HCT116 (cell line): ENCODE measurements around the gene MTIF3. TPM values are rescaled to one million over a fixed set of nuclear protein-coding genes. Genes with fewer than 3 reads are reported as not detected.
"Not testable (repeated sequence)": the region's sequence is repeated elsewhere in the genome, so short reads cannot be mapped to it uniquely, and the experiment has no call there.

Source experiments
- ATAC-seq: fragments of 200-7000 bp; cut with Tn5 transposase; 2 replicates; pipeline ENCODE4 v1.9.1; 2020; ENCODE audit warnings: mild to moderate bottlenecking, moderate library complexity
- BruUV-seq: library from RNA; stranded (reverse); fragments of 400-500 nt; replicated peaks from 2 replicates; lab custom pipeline; 2021; lab: Mats Ljungman, UMichigan
- CTCF ChIA-PET: fragments of 300-600 bp; sonication (Branson Sonifier 250); formaldehyde crosslinking; loops from one replicate; lab custom pipeline; 2021; ENCODE audit warnings: antibody characterized with exemption; lab: Charles Lee
- POLR2A ChIA-PET: fragments of 300-600, 350-600 bp; sonication (Branson Sonifier 250); formaldehyde crosslinking; loops from one replicate; lab custom pipeline; 2021; ENCODE audit warnings: antibody characterized with exemption; lab: Charles Lee
- RAD21 ChIA-PET, 2 experiments: fragments of 300-600 bp; sonication (Branson Sonifier 250); formaldehyde crosslinking; loops; one replicate each; lab custom pipeline; 2023; ENCODE audit warnings: low total read pairs in 2 of 2; ENCODE audit not compliant: uncharacterized antibody in 2 of 2, unreplicated experiment in 2 of 2, low non-redundant PET in 1 of 2; lab: Charles Lee
- DNase-seq: peaks from one replicate; pipeline ENCODE4 v3.0.0-alpha.2; 2010; ENCODE audit warnings: low read depth, low spot score
- H2AFZ ChIP-seq: fragments of 200-600 bp; shearing (Covaris generic), sonication (generic); 2 replicates; pipeline ENCODE4 v1.6.1; 2017; ENCODE audit warnings: low read depth, mixed run types, mixed read lengths, antibody characterized with exemption, low read length; ENCODE audit not compliant: poor library complexity, severe bottlenecking
- H3K27ac ChIP-seq: 2 replicates; pipeline ENCODE4 v1.5.1; 2012; ENCODE audit warnings: low read depth, low read length
- H3K27me3 ChIP-seq: fragments of 200-600 bp; sonication (generic); 2 replicates; pipeline ENCODE4 v1.6.1; 2016; ENCODE audit warnings: mixed run types, low read length, mixed read lengths; ENCODE audit not compliant: insufficient read depth
- H3K36me3 ChIP-seq, 2 experiments: fragments of 200-500 bp in 1 of 2; fragments of 200-600 bp in 1 of 2; sonication (Bioruptor generic) in 1 of 2; sonication (generic) in 1 of 2; 2 replicates each; pipeline versions ENCODE4 v1.5.1 to v1.6.1; 2014 to 2016; ENCODE audit warnings: low read length in 2 of 2, inconsistent platforms in 1 of 2, mixed read lengths in 1 of 2, mixed run types in 1 of 2; ENCODE audit not compliant: insufficient read depth in 2 of 2, control insufficient read depth in 1 of 2
- H3K4me1 ChIP-seq, 2 experiments: fragments of 200-600 bp in 1 of 2; sonication (generic) in 1 of 2; 2 replicates each; pipeline versions ENCODE4 v1.5.1 to v1.6.1; 2012 to 2017; ENCODE audit warnings: low read length in 2 of 2, inconsistent platforms in 1 of 2, mild to moderate bottlenecking in 1 of 2, mixed read lengths in 1 of 2, mixed run types in 1 of 2, moderate library complexity in 1 of 2; ENCODE audit not compliant: insufficient read depth in 2 of 2, control insufficient read depth in 1 of 2
- H3K4me2 ChIP-seq: fragments of 200-600 bp; sonication (generic); 2 replicates; pipeline ENCODE4 v1.6.1; 2017; ENCODE audit warnings: mixed run types, low read length, mixed read lengths
- H3K4me3 ChIP-seq, 2 experiments: fragments of 200-600 bp in 1 of 2; sonication (generic) in 1 of 2; replicated peaks in 1 of 2; 2 replicates each; pipeline ENCODE4 v1.5.1; 2011 to 2016; ENCODE audit warnings: low read length in 2 of 2, control low read depth in 1 of 2, low read depth in 1 of 2, mild to moderate bottlenecking in 1 of 2, mixed read lengths in 1 of 2, mixed run types in 1 of 2
- H3K79me2 ChIP-seq: fragments of 200-600 bp; sonication (generic); 2 replicates; pipeline ENCODE4 v1.6.1; 2017; ENCODE audit warnings: mild to moderate bottlenecking, mixed run types, low read length, moderate library complexity, mixed read lengths; ENCODE audit not compliant: insufficient read depth
- H3K9ac ChIP-seq: fragments of 200-600 bp; sonication (generic); 2 replicates; pipeline ENCODE4 v1.6.1; 2016; ENCODE audit warnings: low read length, mixed read lengths
- H3K9me2 ChIP-seq: fragments of 200-600 bp; sonication (generic), shearing (Covaris generic); 2 replicates; pipeline ENCODE4 v1.6.1; 2017; ENCODE audit warnings: mixed run types, mild to moderate bottlenecking, moderate library complexity; ENCODE audit not compliant: insufficient read depth
- H3K9me3 ChIP-seq, 2 experiments: fragments of 200-500 bp in 1 of 2; fragments of 200-600 bp in 1 of 2; sonication (Bioruptor generic) in 1 of 2; sonication (generic) in 1 of 2; 2 replicates each; pipeline ENCODE4 v1.6.1; 2014 to 2017; ENCODE audit warnings: low read length in 2 of 2, mixed read lengths in 2 of 2, inconsistent platforms in 1 of 2, low read depth in 1 of 2, mild to moderate bottlenecking in 1 of 2, mixed run types in 1 of 2, moderate library complexity in 1 of 2; ENCODE audit not compliant: control insufficient read depth in 1 of 2, insufficient read depth in 1 of 2
- H4K20me1 ChIP-seq: fragments of 200-600 bp; sonication (generic), shearing (Covaris generic); 2 replicates; pipeline ENCODE4 v1.6.1; 2017; ENCODE audit warnings: mixed run types, mild to moderate bottlenecking, moderate library complexity; ENCODE audit not compliant: insufficient read depth
- CBX3 ChIP-seq: IDR thresholded peaks from 2 replicates; pipeline ENCODE4 v1.6.1; 2012; ENCODE audit warnings: low read depth
- CEBPB ChIP-seq: IDR thresholded peaks from 2 replicates; pipeline ENCODE4 v1.6.1; 2012; ENCODE audit warnings: low read depth
- CTCF ChIP-seq, 3 experiments: fragments of 200-600 bp in 1 of 3; sonication (generic) in 1 of 3; IDR thresholded peaks in 2 of 3; conservative IDR thresholded peaks in 1 of 3; 2 replicates each; pipeline ENCODE4 v1.5.1; 2012 to 2017; ENCODE audit warnings: low read depth in 2 of 3, low read length in 2 of 3, antibody characterized with exemption in 1 of 3, borderline replicate concordance in 1 of 3, control low read depth in 1 of 3, mild to moderate bottlenecking in 1 of 3, mixed read lengths in 1 of 3, mixed run types in 1 of 3, moderate library complexity in 1 of 3; ENCODE audit not compliant: insufficient read depth in 1 of 3
- EGR1 ChIP-seq: IDR thresholded peaks from 2 replicates; pipeline ENCODE4 v1.6.1; 2012; ENCODE audit warnings: low read depth
- ELF1 ChIP-seq: IDR thresholded peaks from 2 replicates; pipeline ENCODE4 v1.6.1; 2012; ENCODE audit warnings: low read depth, borderline replicate concordance
- EZH2 ChIP-seq: fragments of 200-600 bp; sonication (generic); IDR thresholded peaks from 2 replicates; pipeline ENCODE4 v1.6.1; 2017; ENCODE audit warnings: antibody characterized with exemption, mixed run types
- EZH2phosphoT487 ChIP-seq: fragments of 200-600 bp; IDR thresholded peaks from 2 replicates; pipeline ENCODE4 v1.6.1; 2018; ENCODE audit warnings: antibody characterized with exemption, borderline replicate concordance
- FOSL1 ChIP-seq: IDR thresholded peaks from 2 replicates; pipeline ENCODE4 v1.6.1; 2012; ENCODE audit warnings: low read depth
- JUND ChIP-seq: IDR thresholded peaks from 2 replicates; pipeline ENCODE4 v1.6.1; 2012
- MAX ChIP-seq: IDR thresholded peaks from 2 replicates; pipeline ENCODE4 v1.6.1; 2012
- POLR2A ChIP-seq: IDR thresholded peaks from 2 replicates; pipeline ENCODE4 v1.7.0; 2011; ENCODE audit warnings: borderline replicate concordance; ENCODE audit not compliant: insufficient read depth, insufficient read length; ENCODE audit errors: extremely low read depth
- POLR2AphosphoS5 ChIP-seq: IDR thresholded peaks from 2 replicates; pipeline ENCODE4 v1.6.1; 2011; ENCODE audit warnings: mild to moderate bottlenecking, low read depth, low read length, moderate library complexity
- SIN3A ChIP-seq: IDR thresholded peaks from 2 replicates; pipeline ENCODE4 v1.6.1; 2012; ENCODE audit warnings: low read depth
- SP1 ChIP-seq: IDR thresholded peaks from 2 replicates; pipeline ENCODE4 v1.6.1; 2012; ENCODE audit warnings: low read depth
- SRF ChIP-seq: IDR thresholded peaks from 2 replicates; pipeline ENCODE4 v1.6.1; 2012; ENCODE audit warnings: low read depth
- TCF7L2 ChIP-seq: IDR thresholded peaks from 2 replicates; pipeline ENCODE4 v1.7.0; 2011; ENCODE audit warnings: borderline replicate concordance, inconsistent platforms; ENCODE audit not compliant: insufficient read depth, insufficient read length; ENCODE audit errors: extremely low read depth
- YY1 ChIP-seq: IDR thresholded peaks from 2 replicates; pipeline ENCODE4 v1.6.1; 2011; ENCODE audit warnings: low read length, low read depth, moderate library complexity, mild to moderate bottlenecking; ENCODE audit not compliant: insufficient replicate concordance; ENCODE audit errors: extremely low read depth
- ZFX ChIP-seq: fragments of 450-650 bp; IDR thresholded peaks from 2 replicates; pipeline ENCODE4 v1.6.1; 2017
- intact Hi-C: fragments of 100-400 bp; cut with micrococcal nuclease; formaldehyde crosslinking; loops from 2 replicates; pipeline ENCODE4 v1.10.0; 2022
- total RNA-seq: library from RNA; stranded (reverse); gene quantifications from one replicate; pipeline ENCODE4 v1.2.1, GENCODE V29; 2021; ENCODE audit not compliant: unreplicated experiment
- TF ChIP-seq, protein P1 (sequence below): IDR thresholded peaks from 2 replicates; pipeline ENCODE4 v1.6.1; 2011; ENCODE audit warnings: mild to moderate bottlenecking, low read length, moderate library complexity; ENCODE audit not compliant: insufficient replicate concordance; ENCODE audit errors: extremely low read depth

The MTIF3 gene
- total RNA-seq, 1 experiment from 2014 or later = 27.8 TPM

- ATAC-seq (no peak), DNase-seq (no peak)
- Histone ChIP-seq H3K36me3 (no peaks in the 10 kb centered on the region), H3K27me3 (no peaks in the 10 kb centered on the region), H2AFZ (no peak overlapping the region), H3K4me3 (no peak overlapping the region), H3K9me2 (no peaks in the 10 kb centered on the region), H3K9ac (no peak overlapping the region), H3K27ac (no peak overlapping the region), H3K4me2 (no peak overlapping the region), H3K4me1 (peaks cover 0 to under 1% of the 10 kb centered on the region in 2 experiments; a peak in 2 of 4 replicates), H3K79me2 (no peaks in the 10 kb centered on the region), H3K9me3 (no peaks in the 10 kb centered on the region), H4K20me1 (no peaks in the 10 kb centered on the region)
- no TSS peak for BruUV-seq
- CTCF ChIA-PET = no interaction called here
- intact Hi-C loops = no loop called here
- RAD21 ChIA-PET = no interaction called here
- POLR2A ChIA-PET = no interaction called here
- TF ChIP-seq SRF (no peak), SIN3A (no peak), ZFX (no peak), POLR2A (no peak), ELF1 (no peak), CTCF (IDR thresholded peaks at IDR 0.05 in 2 of 3, conservative IDR thresholded peaks at IDR 0.05 in 1 of 3; ENCODE audit: borderline replicate concordance in 1 of 3, insufficient read depth in 1 of 3, low read depth in 2 of 3, low read length in 2 of 3) (no peak), EZH2phosphoT487 (no peak), YY1 (no peak), JUND (no peak), TCF7L2 (no peak), EGR1 (no peak), CEBPB (no peak), FOSL1 (no peak), CBX3 (no peak), POLR2AphosphoS5 (no peak), SP1 (no peak), MAX (no peak), EZH2 (no peak)
- TF ChIP-seq, protein P1, sequence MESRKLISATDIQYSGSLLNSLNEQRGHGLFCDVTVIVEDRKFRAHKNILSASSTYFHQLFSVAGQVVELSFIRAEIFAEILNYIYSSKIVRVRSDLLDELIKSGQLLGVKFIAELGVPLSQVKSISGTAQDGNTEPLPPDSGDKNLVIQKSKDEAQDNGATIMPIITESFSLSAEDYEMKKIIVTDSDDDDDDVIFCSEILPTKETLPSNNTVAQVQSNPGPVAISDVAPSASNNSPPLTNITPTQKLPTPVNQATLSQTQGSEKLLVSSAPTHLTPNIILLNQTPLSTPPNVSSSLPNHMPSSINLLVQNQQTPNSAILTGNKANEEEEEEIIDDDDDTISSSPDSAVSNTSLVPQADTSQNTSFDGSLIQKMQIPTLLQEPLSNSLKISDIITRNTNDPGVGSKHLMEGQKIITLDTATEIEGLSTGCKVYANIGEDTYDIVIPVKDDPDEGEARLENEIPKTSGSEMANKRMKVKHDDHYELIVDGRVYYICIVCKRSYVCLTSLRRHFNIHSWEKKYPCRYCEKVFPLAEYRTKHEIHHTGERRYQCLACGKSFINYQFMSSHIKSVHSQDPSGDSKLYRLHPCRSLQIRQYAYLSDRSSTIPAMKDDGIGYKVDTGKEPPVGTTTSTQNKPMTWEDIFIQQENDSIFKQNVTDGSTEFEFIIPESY = no peak
These were observed 49.2 kb downstream of the MTIF3 start for GRCh38 chr13:27401210-27401609.

DNA sequence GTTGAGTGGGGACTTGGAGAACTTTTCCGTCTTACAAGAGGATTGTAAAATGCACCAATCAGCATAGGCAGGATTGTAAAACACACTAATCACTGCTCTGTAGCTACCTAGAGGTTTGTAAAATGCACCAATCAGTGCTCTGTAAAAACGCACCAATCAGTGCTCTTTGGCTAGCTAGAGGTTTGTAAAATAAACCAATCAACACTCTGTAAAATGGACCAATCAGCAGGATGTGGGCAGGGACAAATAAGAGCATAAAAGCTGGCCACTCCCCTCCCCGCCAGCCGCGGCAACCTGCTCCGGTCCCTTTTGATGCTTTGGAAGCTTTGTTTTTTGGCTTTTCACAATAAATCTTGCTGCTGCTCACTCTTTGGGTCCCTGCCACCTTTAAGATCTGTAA is 50.0 kb downstream of the MTIF3 start:
- H3K4me3 ChIP-seq, H3K9ac ChIP-seq, POLR2A ChIA-PET, H3K36me3 ChIP-seq, CTCF ChIA-PET, H3K79me2 ChIP-seq, BruUV-seq, DNase-seq, intact Hi-C loops, H3K4me2 ChIP-seq, H3K9me3 ChIP-seq, ATAC-seq, H4K20me1 ChIP-seq, H3K4me1 ChIP-seq, H3K27me3 ChIP-seq, H3K9me2 ChIP-seq, RAD21 ChIA-PET, H3K27ac ChIP-seq, H2AFZ ChIP-seq: not testable (repeated sequence)
